H9 (cell line): ENCODE data around the gene FAF1. TPM values are rescaled to one million over a fixed set of nuclear protein-coding genes. Genes with fewer than 3 reads are reported as not detected.
A peak's percentile ranks its signal among the peaks of the same experiment; 100 is the strongest.
"Not testable (repeated sequence)": the region's sequence is repeated elsewhere in the genome, so short reads cannot be mapped to it uniquely, and the experiment has no call there.

Experiments
- DNase-seq: peaks from one replicate; pipeline ENCODE4 v3.0.0-alpha.2; 2017
- H2AFZ ChIP-seq: one replicate; pipeline ENCODE4 v1.6.1; 2013; ENCODE audit warnings: mild to moderate bottlenecking, low read length, control low read depth, moderate library complexity
- H2AK5ac ChIP-seq: 2 replicates; pipeline ENCODE4 v1.6.1; 2013; ENCODE audit warnings: low read length, control low read depth, mixed read lengths; ENCODE audit not compliant: insufficient read length
- H2BK120ac ChIP-seq: one replicate; pipeline ENCODE4 v1.6.1; 2013; ENCODE audit warnings: low read depth, mild to moderate bottlenecking, low read length, control low read depth, inconsistent platforms; ENCODE audit not compliant: poor library complexity, severe bottlenecking
- H2BK12ac ChIP-seq: 2 replicates; pipeline ENCODE4 v1.6.1; 2013; ENCODE audit warnings: low read length, control low read depth, mixed read lengths, low read depth; ENCODE audit not compliant: insufficient read length
- H2BK15ac ChIP-seq: 2 replicates; pipeline ENCODE4 v1.6.1; 2013; ENCODE audit warnings: low read depth, low read length, control low read depth
- H2BK20ac ChIP-seq: one replicate; pipeline ENCODE4 v1.6.1; 2013; ENCODE audit warnings: low read depth, mild to moderate bottlenecking, low read length, control low read depth, inconsistent platforms; ENCODE audit not compliant: poor library complexity, severe bottlenecking
- H2BK5ac ChIP-seq: 2 replicates; pipeline ENCODE4 v1.6.1; 2013; ENCODE audit warnings: low read length, control low read depth, mixed read lengths; ENCODE audit not compliant: insufficient read length
- H3K14ac ChIP-seq: 2 replicates; pipeline ENCODE4 v1.6.1; 2013; ENCODE audit warnings: low read length, control low read depth; ENCODE audit not compliant: insufficient read depth
- H3K18ac ChIP-seq: 2 replicates; pipeline ENCODE4 v1.6.1; 2013; ENCODE audit warnings: low read depth, mild to moderate bottlenecking, mixed read lengths, low read length, control low read depth; ENCODE audit not compliant: insufficient read length
- H3K23ac ChIP-seq: 2 replicates; pipeline ENCODE4 v1.6.1; 2013; ENCODE audit warnings: low read length, control low read depth, mixed read lengths, low read depth; ENCODE audit not compliant: insufficient read length
- H3K23me2 ChIP-seq: 2 replicates; pipeline ENCODE4 v1.6.1; 2013; ENCODE audit warnings: low read depth, mild to moderate bottlenecking, mixed read lengths, low read length, control low read depth; ENCODE audit not compliant: insufficient read length, poor library complexity, severe bottlenecking
- H3K27ac ChIP-seq: 2 replicates; pipeline ENCODE4 v1.5.1; 2013; ENCODE audit warnings: low read length, control low read depth, mixed read lengths, low read depth; ENCODE audit not compliant: insufficient read length
- H3K27me3 ChIP-seq: 2 replicates; pipeline ENCODE4 v1.6.1; 2013; ENCODE audit warnings: low read length, control low read depth, inconsistent platforms; ENCODE audit not compliant: insufficient read depth
- H3K4ac ChIP-seq: 2 replicates; pipeline ENCODE4 v1.6.1; 2013; ENCODE audit warnings: low read depth, mild to moderate bottlenecking, control low read depth, inconsistent platforms, low read length, moderate library complexity
- H3K4me1 ChIP-seq: 2 replicates; pipeline ENCODE4 v1.6.1; 2013; ENCODE audit warnings: low read length, control low read depth, inconsistent platforms; ENCODE audit not compliant: insufficient read depth
- H3K4me2 ChIP-seq: 2 replicates; pipeline ENCODE4 v1.6.1; 2013; ENCODE audit warnings: low read length, control low read depth, mixed read lengths; ENCODE audit not compliant: insufficient read length, insufficient read depth
- H3K56ac ChIP-seq: 2 replicates; pipeline ENCODE4 v1.6.1; 2013; ENCODE audit warnings: low read depth, mild to moderate bottlenecking, mixed read lengths, low read length, control low read depth; ENCODE audit not compliant: insufficient read length
- H3K79me1 ChIP-seq: 2 replicates; pipeline ENCODE4 v1.6.1; 2013; ENCODE audit warnings: low read depth, mild to moderate bottlenecking, moderate library complexity, low read length, control low read depth, inconsistent platforms; ENCODE audit not compliant: insufficient read depth, poor library complexity, severe bottlenecking
- H3K79me2 ChIP-seq: 2 replicates; pipeline ENCODE4 v1.6.1; 2013; ENCODE audit warnings: low read length, control low read depth, inconsistent platforms; ENCODE audit not compliant: insufficient read depth
- H3K9ac ChIP-seq: 2 replicates; pipeline ENCODE4 v1.6.1; 2013; ENCODE audit warnings: low read length, control low read depth, mixed read lengths; ENCODE audit not compliant: insufficient read length; ENCODE audit errors: extremely low read depth
- H3K9me3 ChIP-seq: one replicate; pipeline ENCODE4 v1.6.1; 2013; ENCODE audit warnings: low read depth, low read length, inconsistent platforms; ENCODE audit not compliant: control insufficient read depth
- H3T11ph ChIP-seq: one replicate; pipeline ENCODE4 v1.6.1; 2013; ENCODE audit warnings: mild to moderate bottlenecking, low read length, control low read depth, inconsistent platforms
- H4K20me1 ChIP-seq: one replicate; pipeline ENCODE4 v1.6.1; 2013; ENCODE audit not compliant: control insufficient read depth, insufficient read length, insufficient read depth
- H4K5ac ChIP-seq: 2 replicates; pipeline ENCODE4 v1.6.1; 2013; ENCODE audit warnings: low read depth, mild to moderate bottlenecking, mixed read lengths, low read length, control low read depth; ENCODE audit not compliant: insufficient read length
- H4K8ac ChIP-seq: replicated peaks from 2 replicates; pipeline ENCODE4 v1.6.1; 2013; ENCODE audit warnings: low read length, control low read depth, mixed read lengths, low read depth; ENCODE audit not compliant: insufficient read length
- H4K91ac ChIP-seq: 2 replicates; pipeline ENCODE4 v1.6.1; 2013; ENCODE audit warnings: low read depth, mild to moderate bottlenecking, moderate library complexity, mixed read lengths, low read length, control low read depth; ENCODE audit not compliant: insufficient read length
- H3K27ac Mint-ChIP-seq, 3 experiments: 2 replicates in 2 of 3; 3 replicates in 1 of 3; pipeline ENCODE4 v1.8.0; 2020 to 2021; ENCODE audit warnings: mixed read lengths in 3 of 3, mild to moderate bottlenecking in 1 of 3, moderate library complexity in 1 of 3
- H3K27me3 Mint-ChIP-seq: 2 replicates; pipeline ENCODE4 v1.8.0; 2021; ENCODE audit warnings: low read depth, mild to moderate bottlenecking, moderate library complexity, mixed read lengths
- H3K36me3 Mint-ChIP-seq, 3 experiments: 2 replicates in 2 of 3; 3 replicates in 1 of 3; pipeline ENCODE4 v1.8.0; 2020 to 2021; ENCODE audit warnings: low read depth in 3 of 3, mixed read lengths in 3 of 3; ENCODE audit not compliant: insufficient read depth in 1 of 3
- H3K4me1 Mint-ChIP-seq, 2 experiments: 2 replicates each; pipeline ENCODE4 v1.8.0; 2020; ENCODE audit warnings: mixed read lengths in 2 of 2
- H3K4me3 Mint-ChIP-seq, 2 experiments: 2 replicates in 1 of 2; 3 replicates in 1 of 2; pipeline ENCODE4 v1.8.0; 2020 to 2021; ENCODE audit warnings: mild to moderate bottlenecking in 2 of 2, mixed read lengths in 2 of 2, moderate library complexity in 1 of 2
- H3K9me3 Mint-ChIP-seq, 2 experiments: 2 replicates in 1 of 2; 3 replicates in 1 of 2; pipeline ENCODE4 v1.8.0; 2020; ENCODE audit warnings: mild to moderate bottlenecking in 2 of 2, mixed read lengths in 2 of 2, moderate library complexity in 1 of 2
- CTCF ChIP-seq: fragments of 200-600 bp; sonication (generic); conservative IDR thresholded peaks from 3 replicates; pipeline ENCODE4 v1.8.0; 2021; ENCODE audit warnings: antibody characterized with exemption, mild to moderate bottlenecking
- WGBS: extraction: QIAGEN DNeasy Blood & Tissue Kit; methylation state at CpG from one replicate; pipeline ENCODE4 v1.1.7; 2013; ENCODE audit warnings: missing lambda C conversion rate, low lambda C conversion rate, mixed read lengths; ENCODE audit not compliant: insufficient read length; ENCODE audit errors: extremely low coverage; 5-methylcytosine and 5-hydroxymethylcytosine counted together
- total RNA-seq: library from RNA; stranded (reverse); gene quantifications from 2 replicates; pipeline ENCODE4 v1.2.1, GENCODE V29; 2021

The FAF1 gene
- total RNA-seq, 1 experiment from 2014 or later, result 60.8 TPM

- WGBS, result no CpG with 5 or more reads among the region's 2 CpGs
- Histone ChIP-seq H4K5ac (no peak overlapping the region), H3K14ac (no peak overlapping the region), H3K79me1 (no peaks in the 10 kb centered on the region), H3K27me3 (no peaks in the 10 kb centered on the region), H4K20me1 (no peaks in the 10 kb centered on the region), H3K23me2 (no peaks in the 10 kb centered on the region), H2AFZ (no peak overlapping the region), H2BK15ac (no peak overlapping the region), H3K18ac (no peak overlapping the region), H3K4me2 (no peak overlapping the region), H3K27ac (no peak overlapping the region), H2BK5ac (no peak overlapping the region), H4K91ac (no peak overlapping the region), H2AK5ac (no peak overlapping the region), H3K79me2 (no peaks in the 10 kb centered on the region), H2BK12ac (no peak overlapping the region), H2BK20ac (no peak overlapping the region), H3K56ac (no peak overlapping the region), H2BK120ac (no peak overlapping the region), H4K8ac (no peak overlapping the region), H3T11ph (no peak overlapping the region), H3K4ac (no peak overlapping the region), H3K9me3 (no peaks in the 10 kb centered on the region), H3K9ac (no peak overlapping the region), H3K4me1 (no peaks in the 10 kb centered on the region), H3K23ac (no peak overlapping the region)
- Mint-ChIP-seq H3K4me1 (no peaks in the 10 kb centered on the region), H3K27ac (no peak overlapping the region), H3K27me3 (no peaks in the 10 kb centered on the region), H3K36me3 (peaks cover 0 to 4% (median 2%) of the 10 kb centered on the region in 3 experiments; a peak in 1 of 7 replicates), H3K9me3 (no peaks in the 10 kb centered on the region), H3K4me3 (no peak overlapping the region)
- peak; percentile 73 for TF ChIP-seq CTCF
- DNase-seq, result no peak
Observed at GRCh38 chr1:50735443-50735842, 224.6 kb downstream of the FAF1 start.

- H2BK15ac ChIP-seq, H3T11ph ChIP-seq, H2BK120ac ChIP-seq, H3K23ac ChIP-seq, H3K9me3 Mint-ChIP-seq, H4K20me1 ChIP-seq, H3K56ac ChIP-seq, H4K8ac ChIP-seq, H3K4me2 ChIP-seq, H2BK20ac ChIP-seq, H3K9ac ChIP-seq, H3K18ac ChIP-seq, H3K9me3 ChIP-seq, H3K27me3 Mint-ChIP-seq, H2AFZ ChIP-seq, H2BK12ac ChIP-seq, H3K27ac ChIP-seq, H3K36me3 Mint-ChIP-seq, H3K27me3 ChIP-seq, H3K79me2 ChIP-seq, H3K4me1 Mint-ChIP-seq, H3K4ac ChIP-seq, H2BK5ac ChIP-seq, H4K5ac ChIP-seq, H3K27ac Mint-ChIP-seq, H2AK5ac ChIP-seq, H3K14ac ChIP-seq, H3K4me3 Mint-ChIP-seq, H3K23me2 ChIP-seq, DNase-seq, H3K4me1 ChIP-seq, H3K79me1 ChIP-seq, H4K91ac ChIP-seq: not testable (repeated sequence)
- no CpG with 5 or more reads among the region's 4 CpGs for WGBS
Observed at GRCh38 chr1:50727578-50727977, 232.5 kb downstream of the FAF1 start.
